COR-L47 (cell line): ENCODE results near the gene MRPL58.
"Not testable (repeated sequence)": the region's sequence is repeated elsewhere in the genome, so short reads cannot be mapped to it uniquely, and the experiment has no call there.

Experiments
- DNase-seq: peaks from one replicate; lab custom pipeline; 2025; lab: John Stamatoyannopoulos, UW

The MRPL58 gene

DNA sequence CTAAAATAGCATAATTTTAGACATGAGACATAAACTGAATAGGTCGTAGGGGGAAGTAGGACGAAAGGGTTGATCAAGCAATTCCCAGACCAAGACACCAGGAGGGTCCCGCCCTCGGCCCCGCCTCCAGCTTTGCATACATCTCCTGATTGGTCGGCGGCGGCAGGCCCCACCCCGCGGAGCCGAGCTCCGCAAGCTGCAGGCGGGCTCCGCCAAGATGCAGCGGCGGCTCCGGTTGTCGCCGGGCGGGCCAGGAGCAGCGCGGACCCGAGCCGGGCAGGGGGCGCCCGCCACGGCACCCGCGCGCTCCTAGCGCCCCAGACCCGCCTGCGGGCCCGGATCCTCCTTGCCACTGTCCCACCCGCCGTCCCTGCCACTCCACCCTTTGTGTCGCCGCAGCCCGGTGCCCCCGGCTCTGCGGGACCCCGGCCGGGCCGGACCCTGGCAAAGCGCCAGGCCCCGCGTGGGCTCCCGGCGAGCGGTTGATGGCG, 25.0 kb upstream of the MRPL58 start, which contains the start of gene CDR2L:
Gene CDR2L (plus strand): TSS at position 215 of the 491 bp plus-strand sequence. CDS start 412 bp downstream, outside the sequence.
- DNase-seq = peak; percentile 89

DNA sequence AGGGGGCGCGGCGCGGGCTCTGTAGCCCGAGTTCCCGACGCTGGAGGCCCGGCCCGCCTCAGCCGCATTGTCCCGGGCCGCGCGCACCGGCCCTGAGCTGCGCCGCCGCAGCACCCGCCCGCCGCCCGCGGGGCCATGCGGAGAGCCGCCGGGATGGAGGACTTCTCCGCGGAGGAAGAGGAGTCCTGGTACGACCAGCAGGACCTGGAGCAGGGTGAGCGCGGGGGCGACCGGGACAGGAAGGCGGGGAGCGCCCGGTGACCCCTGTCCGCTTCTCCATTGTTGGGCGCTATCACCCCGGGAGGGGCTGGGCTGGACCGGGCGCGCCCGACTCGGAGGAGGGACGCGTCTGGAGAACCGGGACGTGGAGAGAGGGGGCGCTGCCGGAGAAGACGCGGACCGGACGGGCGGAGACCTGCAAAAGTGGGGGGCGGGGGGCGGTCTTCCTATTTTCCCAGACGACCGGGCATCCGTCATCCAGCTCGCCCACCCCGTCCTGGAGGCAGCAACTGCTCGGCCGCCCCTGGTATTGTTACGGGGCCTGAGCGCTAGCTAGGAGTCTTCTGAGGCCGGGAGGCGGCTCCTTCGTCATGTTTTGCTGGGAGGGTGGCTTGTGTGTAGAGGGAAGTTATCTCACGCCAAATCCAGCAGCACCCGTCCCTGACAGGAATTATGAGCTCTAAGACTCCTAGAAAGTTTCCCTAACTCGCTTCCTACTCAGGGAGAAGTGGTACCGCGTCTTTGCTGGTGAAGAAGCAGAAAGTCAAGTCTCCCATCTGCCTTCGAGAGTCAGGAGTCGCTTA, 24.4 kb upstream of the MRPL58 start:
- DNase-seq = peak; percentile 7

GRCh38 chr17:74990581-74991105, 21.8 kb upstream of the MRPL58 start:
- DNase-seq = no peak

- DNase-seq = no peak
Measured at GRCh38 chr17:74992223-74992622, 20.2 kb upstream of the MRPL58 start.

GRCh38 chr17:74994440-74994839, 18.0 kb upstream of the MRPL58 start:
- DNase-seq = no peak

DNA sequence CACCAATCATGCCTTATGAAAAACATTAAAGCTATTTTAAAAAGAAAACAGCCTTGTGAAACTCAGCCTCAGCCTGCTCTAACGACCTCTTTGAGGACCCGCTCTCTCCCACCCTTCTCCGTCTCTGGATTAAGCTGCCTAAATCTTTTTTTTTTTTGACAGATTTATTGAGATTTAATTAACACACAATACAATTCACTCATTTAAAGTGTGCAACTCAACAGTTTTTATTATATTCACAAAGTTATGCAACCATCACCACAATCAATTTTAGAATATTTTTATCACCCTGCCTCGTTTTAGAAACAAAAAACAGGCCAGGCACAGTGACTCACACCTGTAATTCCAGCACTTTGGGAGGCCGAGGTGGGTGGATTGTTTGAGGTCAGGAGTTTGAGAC, 16.6 kb upstream of the MRPL58 start:
- no peak for DNase-seq

DNA sequence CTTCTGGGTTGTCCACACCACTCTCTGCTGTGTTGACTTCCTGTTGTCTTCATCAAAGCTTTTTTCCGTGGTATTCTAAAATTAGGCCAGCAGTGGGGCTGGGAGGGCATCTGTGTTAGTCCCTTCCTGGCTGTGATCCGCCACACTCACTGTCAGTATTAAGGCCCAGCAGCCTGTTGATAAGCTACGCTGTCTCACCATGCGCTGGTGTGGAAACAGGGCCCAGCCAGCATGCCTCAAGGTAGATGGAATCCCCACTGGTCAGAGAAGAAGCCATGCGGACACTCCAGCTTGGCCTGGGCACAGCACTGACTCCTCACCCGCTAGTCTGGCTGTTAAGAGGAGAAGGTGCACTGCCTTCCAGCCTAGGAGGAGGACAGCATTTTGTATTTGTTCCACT, 13.7 kb upstream of the MRPL58 start:
- DNase-seq = no peak

DNA sequence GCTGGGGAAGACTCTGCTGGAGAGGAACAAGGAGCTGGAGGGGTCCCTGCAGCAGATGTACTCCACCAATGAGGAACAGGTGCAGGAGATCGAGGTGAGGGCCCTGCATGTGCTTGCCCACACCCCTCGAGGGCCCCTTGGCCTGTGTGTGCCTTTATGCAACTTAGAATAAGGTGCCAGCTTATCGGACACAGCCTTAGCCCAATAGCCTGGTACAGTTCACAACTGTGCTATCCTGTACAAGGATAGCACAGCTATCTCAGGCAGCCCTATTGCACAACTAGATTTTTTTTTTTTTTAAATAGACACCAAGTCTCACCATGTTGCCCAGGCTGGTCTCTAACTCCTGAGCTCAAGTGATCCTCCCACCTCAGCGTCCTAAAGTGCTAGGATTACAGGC, 12.9 kb upstream of the MRPL58 start:
- DNase-seq = no peak

- no peak for DNase-seq
Measured at GRCh38 chr17:75001915-75002843, 10.3 kb upstream of the MRPL58 start.

DNA sequence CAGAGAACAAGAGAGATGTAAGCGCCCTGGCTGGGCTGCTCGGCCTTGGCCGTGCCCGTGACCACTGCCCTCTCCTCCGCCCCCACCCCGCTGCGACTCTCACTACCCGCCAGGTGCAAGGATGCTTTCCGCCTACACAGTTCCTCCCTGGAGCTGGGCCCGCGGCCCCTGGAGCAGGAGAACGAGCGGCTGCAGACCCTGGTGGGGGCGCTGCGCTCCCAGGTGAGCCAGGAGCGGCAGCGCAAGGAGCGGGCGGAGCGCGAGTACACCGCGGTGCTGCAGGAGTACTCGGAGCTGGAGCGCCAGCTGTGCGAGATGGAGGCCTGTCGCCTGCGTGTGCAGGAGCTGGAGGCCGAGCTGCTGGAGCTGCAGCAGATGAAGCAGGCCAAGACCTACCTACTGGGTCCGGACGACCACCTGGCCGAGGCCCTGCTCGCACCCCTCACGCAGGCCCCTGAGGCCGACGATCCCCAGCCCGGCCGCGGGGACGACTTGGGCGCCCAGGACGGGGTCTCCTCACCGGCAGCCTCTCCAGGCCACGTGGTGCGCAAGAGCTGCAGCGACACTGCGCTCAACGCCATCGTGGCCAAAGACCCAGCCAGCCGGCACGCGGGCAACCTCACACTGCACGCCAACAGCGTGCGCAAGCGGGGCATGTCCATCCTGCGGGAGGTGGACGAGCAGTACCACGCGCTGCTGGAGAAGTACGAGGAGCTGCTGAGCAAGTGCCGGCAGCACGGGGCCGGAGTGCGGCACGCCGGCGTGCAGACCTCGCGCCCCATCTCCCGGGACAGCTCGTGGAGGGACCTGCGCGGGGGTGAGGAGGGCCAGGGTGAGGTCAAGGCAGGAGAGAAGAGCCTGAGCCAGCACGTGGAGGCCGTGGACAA, 9.2 kb upstream of the MRPL58 start:
- no peak for DNase-seq

- no peak for DNase-seq
Measured at GRCh38 chr17:75003957-75004355, 8.5 kb upstream of the MRPL58 start.

DNA sequence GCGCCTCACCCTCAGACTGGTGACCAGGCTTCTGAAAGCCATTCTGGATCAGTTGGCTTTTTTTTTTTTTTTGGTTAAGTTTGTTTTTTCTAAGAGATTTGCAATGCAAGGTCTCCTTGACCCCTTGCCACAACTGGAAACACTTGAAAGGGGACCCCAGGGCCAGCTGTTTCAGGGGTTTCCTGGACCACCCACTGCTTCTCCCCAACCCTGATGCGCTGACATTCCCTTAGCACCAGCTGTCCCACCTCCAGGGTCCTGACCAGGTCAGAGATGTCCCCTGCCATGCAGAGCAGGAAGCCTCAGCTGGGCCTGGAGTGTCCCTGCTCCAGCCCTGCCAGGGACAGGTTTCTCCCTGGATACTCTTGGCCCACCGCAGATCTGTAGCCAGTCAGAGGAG, 8.1 kb upstream of the MRPL58 start:
- DNase-seq = no peak

DNA sequence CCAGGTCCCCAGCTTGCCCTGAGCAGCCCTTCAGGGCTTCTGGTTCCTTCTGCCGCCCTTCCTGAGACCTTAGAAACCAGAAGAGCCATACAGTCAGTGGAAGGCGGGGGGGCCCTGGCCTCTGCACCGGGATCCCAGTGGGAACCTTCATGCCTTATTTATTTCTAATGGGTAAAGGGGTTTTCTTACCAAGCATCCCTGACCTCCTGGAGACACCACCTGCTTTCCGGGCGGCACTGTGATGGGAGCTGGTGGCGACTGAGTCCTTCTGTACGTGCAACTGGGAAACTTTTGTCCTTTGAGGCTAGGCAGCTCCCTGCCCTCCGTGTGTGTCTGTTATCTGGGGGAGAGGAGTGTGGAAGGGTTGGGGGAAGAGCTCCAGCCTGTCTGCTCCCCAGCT, 7.2 kb upstream of the MRPL58 start:
- DNase-seq = no peak

GRCh38 chr17:75006084-75006483, 6.4 kb upstream of the MRPL58 start:
- DNase-seq = not testable (repeated sequence)

DNA sequence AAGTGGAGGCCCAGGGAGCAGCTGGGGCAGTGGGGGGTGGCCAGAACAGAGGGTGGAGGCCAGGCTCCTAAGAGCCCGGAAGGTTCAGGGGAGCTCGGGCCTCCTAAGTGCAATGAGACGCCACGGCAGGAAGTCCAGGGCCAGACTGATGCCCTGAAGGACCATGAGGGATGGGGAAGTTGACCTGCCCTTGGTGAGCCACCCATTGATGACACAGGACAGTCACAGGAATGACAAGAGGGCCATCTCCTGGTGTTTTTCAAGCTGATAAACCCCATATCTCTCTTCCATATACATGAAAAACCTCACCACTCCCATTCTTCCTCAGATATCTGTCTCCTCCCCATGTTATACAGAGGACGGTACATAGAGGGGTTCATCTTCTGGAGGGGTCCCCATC, 5.8 kb upstream of the MRPL58 start:
- no peak for DNase-seq

- peak; percentile 31 for DNase-seq
Measured at GRCh38 chr17:75008373-75008772, 4.1 kb upstream of the MRPL58 start.

- no peak for DNase-seq
Measured at GRCh38 chr17:75009139-75009724, 3.2 kb upstream of the MRPL58 start.

GRCh38 chr17:75010683-75011400, 1.6 kb upstream of the MRPL58 start:
- peak; percentile 6 for DNase-seq

GRCh38 chr17:75011401-75012095, 922 bp upstream of the MRPL58 start:
- DNase-seq = peak; percentile 41

DNA sequence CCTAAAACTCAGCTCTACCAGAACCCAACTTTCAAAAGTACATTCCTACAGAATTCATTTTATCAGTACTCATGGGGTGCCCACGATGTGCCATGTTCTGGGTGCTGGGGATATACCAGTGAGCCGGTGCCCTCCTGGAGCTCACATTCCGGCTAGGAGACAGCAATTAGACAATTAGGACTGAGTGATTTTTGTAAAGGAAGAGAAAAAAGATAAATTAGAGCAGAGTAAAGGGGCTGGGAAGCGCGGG, 449 bp upstream of the MRPL58 start:
- no peak for DNase-seq
